Ishikawa (cell line): ENCODE measurements around the gene BLZF1.

ENCODE experiments used
- CEBPB ChIP-seq: IDR thresholded peaks from 2 replicates; pipeline ENCODE4 v1.6.1; 2012
- CREB1 ChIP-seq: IDR thresholded peaks from 2 replicates; pipeline ENCODE4 v1.6.1; 2012; ENCODE audit warnings: low read depth
- EGR1 ChIP-seq: IDR thresholded peaks from 2 replicates; pipeline ENCODE4 v1.6.1; 2012
- EP300 ChIP-seq: IDR thresholded peaks from 2 replicates; pipeline ENCODE4 v1.6.1; 2012; ENCODE audit warnings: borderline replicate concordance
- FOXM1 ChIP-seq: IDR thresholded peaks from 2 replicates; pipeline ENCODE4 v1.6.1; 2012; ENCODE audit warnings: low read depth, borderline replicate concordance
- NFIC ChIP-seq: IDR thresholded peaks from 2 replicates; pipeline ENCODE4 v1.6.1; 2012
- RAD21 ChIP-seq: IDR thresholded peaks from 2 replicates; pipeline ENCODE4 v1.6.1; 2012; ENCODE audit warnings: low read depth
- REST ChIP-seq: IDR thresholded peaks from 2 replicates; pipeline ENCODE4 v1.6.1; 2012; ENCODE audit warnings: low read depth, mild to moderate bottlenecking
- TAF1 ChIP-seq: IDR thresholded peaks from 2 replicates; pipeline ENCODE4 v1.6.1; 2012; ENCODE audit warnings: low read depth, mild to moderate bottlenecking
- TCF12 ChIP-seq: IDR thresholded peaks from 2 replicates; pipeline ENCODE4 v1.6.1; 2012; ENCODE audit warnings: low read depth
- TEAD4 ChIP-seq: IDR thresholded peaks from 2 replicates; pipeline ENCODE4 v1.6.1; 2012
- USF1 ChIP-seq: IDR thresholded peaks from 2 replicates; pipeline ENCODE4 v1.6.1; 2012
- YY1 ChIP-seq: IDR thresholded peaks from 2 replicates; pipeline ENCODE4 v1.6.1; 2012; ENCODE audit warnings: low read depth
- ZBTB7A ChIP-seq: IDR thresholded peaks from 2 replicates; pipeline ENCODE4 v1.6.1; 2012; ENCODE audit warnings: low read depth
- TF ChIP-seq, protein P1 (sequence below): IDR thresholded peaks from 2 replicates; pipeline ENCODE4 v1.6.1; 2012

The BLZF1 gene

DNA sequence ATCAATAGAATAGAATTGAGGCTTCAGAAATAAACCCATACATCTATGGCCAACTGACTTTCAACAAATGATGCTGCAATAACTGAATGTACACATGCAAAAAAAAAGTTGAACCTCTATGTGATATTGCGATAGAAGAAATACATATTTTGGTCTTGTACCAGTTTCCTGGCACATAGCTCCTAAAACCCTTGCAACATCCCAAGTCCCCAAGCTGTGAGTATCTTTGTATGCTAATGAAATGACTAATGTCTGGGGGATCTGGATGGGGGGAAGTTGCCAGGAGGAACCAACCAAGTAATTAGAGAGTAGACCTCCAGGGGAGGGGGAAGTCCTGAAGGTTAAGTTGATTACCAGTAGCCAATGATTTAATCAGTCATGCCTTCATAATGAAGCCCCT, 24.4 kb downstream of the BLZF1 start:
- TF ChIP-seq FOXM1 (no peak), TEAD4 (no peak), REST (no peak), USF1 (no peak), EGR1 (no peak), NFIC (no peak), TAF1 (no peak)

DNA sequence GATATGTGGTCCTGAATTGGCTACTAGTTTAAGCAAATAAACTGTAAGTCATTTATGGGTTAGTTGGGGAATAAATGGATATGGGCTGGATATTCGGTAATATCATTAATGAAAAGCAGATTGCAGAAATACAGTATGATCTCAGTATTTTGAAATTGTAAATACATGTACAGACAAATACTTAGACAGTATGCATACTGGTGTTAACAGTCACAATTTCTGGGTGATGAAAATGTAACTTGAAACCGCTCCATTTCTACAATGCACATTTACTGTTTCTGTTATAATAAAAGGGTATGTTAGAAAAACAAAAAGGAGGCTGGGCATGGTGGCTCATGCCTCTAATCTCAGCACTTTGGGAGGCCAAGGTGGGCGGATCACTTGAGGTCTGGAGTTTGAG, 28.0 kb downstream of the BLZF1 start:
- no peak for TF ChIP-seq USF1
- TF ChIP-seq CREB1: no peak
- no peak for TF ChIP-seq TCF12
- TF ChIP-seq YY1: no peak
- no peak for TF ChIP-seq EGR1
- no peak for TF ChIP-seq TAF1
- TF ChIP-seq REST: no peak
- TF ChIP-seq TEAD4: no peak
- TF ChIP-seq CEBPB: no peak
- TF ChIP-seq, protein P1, sequence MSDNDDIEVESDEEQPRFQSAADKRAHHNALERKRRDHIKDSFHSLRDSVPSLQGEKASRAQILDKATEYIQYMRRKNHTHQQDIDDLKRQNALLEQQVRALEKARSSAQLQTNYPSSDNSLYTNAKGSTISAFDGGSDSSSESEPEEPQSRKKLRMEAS: no peak
- TF ChIP-seq EP300: no peak

- TF ChIP-seq YY1 (no peak), CEBPB (no peak), NFIC (no peak), TAF1 (no peak), TEAD4 (no peak), RAD21 (no peak), CREB1 (no peak), TCF12 (no peak), REST (no peak), ZBTB7A (no peak), EGR1 (no peak), EP300 (no peak), FOXM1 (no peak), USF1 (no peak)
- TF ChIP-seq, protein P1: no peak
These were observed 47.0 kb downstream of the BLZF1 start for GRCh38 chr1:169414952-169415351.

DNA sequence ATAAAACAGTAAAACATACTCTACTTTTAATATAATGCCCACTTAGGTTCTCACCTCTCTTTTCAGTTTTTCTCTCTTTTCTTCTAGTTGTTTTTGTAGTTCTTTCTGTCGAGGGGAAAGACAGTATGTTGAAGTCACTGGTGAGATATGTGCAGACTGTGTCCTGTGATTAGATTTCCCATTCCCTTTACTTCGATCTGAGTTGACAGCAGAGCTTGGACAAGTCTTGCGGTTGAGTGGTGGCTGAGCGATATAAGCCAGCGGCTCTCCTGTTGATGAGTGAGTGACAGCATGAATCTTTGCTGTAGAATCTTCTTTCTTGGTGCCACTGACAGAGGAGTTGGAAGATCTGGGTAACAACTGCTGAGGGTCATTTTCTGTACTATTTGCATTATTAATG, 53.3 kb downstream of the BLZF1 start:
- no peak for TF ChIP-seq YY1
- no peak for TF ChIP-seq EP300
- TF ChIP-seq NFIC: no peak
- no peak for TF ChIP-seq REST
- TF ChIP-seq RAD21: no peak
- no peak for TF ChIP-seq TCF12
